Tibial artery (tissue), 4 donors: ENCODE measurements around the gene GALNT4.

Source experiments
- DNase-seq, 2 donors: peaks; one replicate each; pipeline ENCODE4 v3.0.0-alpha.2; 2019
- H3K27ac ChIP-seq, 2 donors: fragments of 200-600 bp; sonication (generic) in 1 of 2; 1 replicate in 1 of 2; 2 replicates in 1 of 2; pipeline ENCODE4 v1.5.1; 2018 to 2019; ENCODE audit warnings: mild to moderate bottlenecking in 1 of 2
- H3K27me3 ChIP-seq, 2 donors: fragments of 200-600 bp; sonication (generic) in 1 of 2; one replicate each; pipeline versions ENCODE4 v1.5.1 to v1.6.0; 2016 to 2019
- H3K36me3 ChIP-seq, 3 donors: fragments of 200-600 bp; sonication (generic) in 2 of 3; one replicate each; pipeline ENCODE4 v1.5.1; 2016 to 2019; ENCODE audit warnings: mild to moderate bottlenecking in 2 of 3
- H3K4me1 ChIP-seq, 4 donors: fragments of 200-600 bp; sonication (generic) in 2 of 4; 1 replicate in 3 of 4; 2 replicates in 1 of 4; pipeline ENCODE4 v1.5.1; 2016 to 2019
- H3K4me3 ChIP-seq, 2 donors: fragments of 200-600 bp; sonication (generic) in 1 of 2; 1 replicate in 1 of 2; 2 replicates in 1 of 2; pipeline ENCODE4 v1.5.1; 2018 to 2019; ENCODE audit warnings: mild to moderate bottlenecking in 2 of 2
- H3K9me3 ChIP-seq, 3 donors: fragments of 200-600 bp; sonication (generic) in 1 of 3; one replicate each; pipeline ENCODE4 v1.5.1; 2016 to 2019
- CTCF ChIP-seq, 2 experiments: fragments of 200-600 bp in 1 of 2; fragments of 450-650 bp in 1 of 2; IDR thresholded peaks; one replicate each; pipeline ENCODE4 v1.5.1; 2017 to 2019; ENCODE audit warnings: antibody characterized with exemption in 2 of 2, mild to moderate bottlenecking in 1 of 2, moderate library complexity in 1 of 2
- intact Hi-C: fragments of 100-400 bp; cut with DNase I; formaldehyde crosslinking; loops from one replicate; pipeline ENCODE4 v1.15.0; 2023; ENCODE audit warnings: low total_unique reads

GALNT4 gene

GRCh38 chr12:89524541-89525304 is at the start of gene GALNT4:
Gene GALNT4, minus strand, starts transcription at chr12:89524796. Its CDS starts 247 bp downstream, at chr12:89524549.
- DNase-seq = peak; percentile 90 to 92
- peak within 1 kb of the TSS; percentile 89 to 99 for H3K4me3 ChIP-seq
- H3K27me3 ChIP-seq = no peaks in the 10 kb centered on the region
- no peaks in the 10 kb centered on the region for H3K9me3 ChIP-seq
- peaks cover 0 to 47% (median 27%) of the 10 kb centered on the region in 4 donors for H3K4me1 ChIP-seq
- no peaks in the 10 kb centered on the region for H3K36me3 ChIP-seq
- peak within 1 kb of the TSS; percentile 89 to 99 for H3K27ac ChIP-seq
- TF ChIP-seq CTCF (IDR thresholded peaks at IDR 0.05) = peak; percentile 62 to 70
- intact Hi-C loops = loop anchor here (5.0 to 10.0 kb wide), 2 partner anchors 57 to 480 kb away; no protein-coding TSS in a partner anchor

- Histone ChIP-seq H3K27me3 (no peaks in the 10 kb centered on the region), H3K4me1 (no peaks in the 10 kb centered on the region), H3K9me3 (no peaks in the 10 kb centered on the region), H3K27ac (no peak overlapping the region), H3K36me3 (no peaks in the 10 kb centered on the region), H3K4me3 (no peak overlapping the region)
- intact Hi-C loops = no loop called here
- DNase-seq = no peak
- TF ChIP-seq CTCF (IDR thresholded peaks at IDR 0.05) = no peak
Measured at GRCh38 chr12:89573051-89573810, 48.6 kb upstream of the GALNT4 start.

- Histone ChIP-seq H3K9me3 (no peaks in the 10 kb centered on the region), H3K27ac (no peak overlapping the region), H3K27me3 (no peaks in the 10 kb centered on the region), H3K36me3 (no peaks in the 10 kb centered on the region), H3K4me1 (no peaks in the 10 kb centered on the region), H3K4me3 (no peak overlapping the region)
- no peak for DNase-seq
- TF ChIP-seq CTCF (IDR thresholded peaks at IDR 0.05) = no peak
- intact Hi-C loops = no loop called here
Measured at GRCh38 chr12:89571491-89572195, 47.0 kb upstream of the GALNT4 start.

- no peaks in the 10 kb centered on the region for H3K36me3 ChIP-seq
- DNase-seq = no peak
- H3K27me3 ChIP-seq = no peaks in the 10 kb centered on the region
- H3K4me1 ChIP-seq = no peaks in the 10 kb centered on the region
- TF ChIP-seq CTCF (IDR thresholded peaks at IDR 0.05) = no peak
- no peak overlapping the region for H3K4me3 ChIP-seq
- H3K27ac ChIP-seq = no peak overlapping the region
- intact Hi-C loops = no loop called here
- no peaks in the 10 kb centered on the region for H3K9me3 ChIP-seq
Measured at GRCh38 chr12:89568484-89568883, 43.9 kb upstream of the GALNT4 start.

- Histone ChIP-seq H3K27ac (no peak overlapping the region), H3K36me3 (no peaks in the 10 kb centered on the region), H3K4me1 (no peaks in the 10 kb centered on the region), H3K27me3 (no peaks in the 10 kb centered on the region), H3K4me3 (no peak overlapping the region), H3K9me3 (no peaks in the 10 kb centered on the region)
- no peak for DNase-seq
- no peak for TF ChIP-seq CTCF (IDR thresholded peaks at IDR 0.05)
- intact Hi-C loops = no loop called here
Measured at GRCh38 chr12:89567691-89568239, 43.2 kb upstream of the GALNT4 start.
